Bronchial epithelial cell (primary cell): Measurements from ENCODE around the gene AZIN2. TPM values are rescaled to one million over a fixed set of nuclear protein-coding genes. Genes with fewer than 3 reads are reported as not detected.
A peak's percentile ranks its signal among the peaks of the same experiment; 100 is the strongest.

Experiments used
- DNase-seq: peaks from one replicate; pipeline ENCODE4 v3.0.0-alpha.2; 2010; ENCODE audit warnings: low read depth
- FAIRE-seq: peaks from 2 replicates; lab custom pipeline; 2011; peaks lifted over from hg19 to GRCh38; lab: Jason Lieb, UNC
- H3K27me3 ChIP-seq: 2 replicates; pipeline ENCODE4 v1.5.1; 2011; ENCODE audit warnings: low read length; ENCODE audit not compliant: control insufficient read depth, insufficient read depth
- H3K36me3 ChIP-seq: 2 replicates; pipeline ENCODE4 v1.5.1; 2011; ENCODE audit warnings: low read length; ENCODE audit not compliant: control insufficient read depth, insufficient read depth
- H3K4me3 ChIP-seq: 2 replicates; pipeline ENCODE4 v1.5.1; 2011; ENCODE audit warnings: mild to moderate bottlenecking, low read depth, low read length, control low read depth
- CTCF ChIP-seq: IDR thresholded peaks from 2 replicates; pipeline ENCODE4 v1.5.1; 2011; ENCODE audit warnings: mild to moderate bottlenecking, moderate library complexity, low read length, control low read depth, inconsistent platforms; ENCODE audit not compliant: insufficient read depth, severe bottlenecking
- total RNA-seq: library from RNA; depleted of rRNA; stranded (reverse); fragments of >200 nt; gene quantifications from 2 replicates; pipeline ENCODE4 v1.2.1, GENCODE V29; 2014

Gene AZIN2
- total RNA-seq, 1 donor from 2014 or later, result 1.3 TPM

- no peak for DNase-seq
These were observed 12.1 kb downstream of the AZIN2 start for GRCh38 chr1:33093004-33093403.

GRCh38 chr1:33094486-33094885 lies 13.5 kb downstream of the AZIN2 start:
- FAIRE-seq, result no peak
- Histone ChIP-seq H3K27me3 (no peaks in the 10 kb centered on the region), H3K4me3 (no peak overlapping the region), H3K36me3 (peaks cover 1% of the 10 kb centered on the region)
- no peak for TF ChIP-seq CTCF
- DNase-seq, result no peak

More at GRCh38 chr1:33093004-33093403, 12.1 kb downstream of the AZIN2 start:
- no peak for FAIRE-seq
- no peak for TF ChIP-seq CTCF
- H3K4me3 ChIP-seq, result no peak overlapping the region
- no peaks in the 10 kb centered on the region for H3K27me3 ChIP-seq
- peaks cover 1% of the 10 kb centered on the region for H3K36me3 ChIP-seq

- peak; percentile 67 for DNase-seq
- H3K27me3 ChIP-seq, result no peaks in the 10 kb centered on the region
- FAIRE-seq, result no peak
- H3K4me3 ChIP-seq, result no peak overlapping the region
- TF ChIP-seq CTCF, result peak; percentile 89
- H3K36me3 ChIP-seq, result peaks cover 1% of the 10 kb centered on the region
These were observed 14.1 kb downstream of the AZIN2 start for GRCh38 chr1:33094971-33095604.

- peaks cover 1% of the 10 kb centered on the region for H3K36me3 ChIP-seq
- no peak for TF ChIP-seq CTCF
- H3K27me3 ChIP-seq, result no peaks in the 10 kb centered on the region
- DNase-seq (no peak), FAIRE-seq (peak; percentile 52)
- H3K4me3 ChIP-seq, result no peak overlapping the region
These were observed 15.5 kb downstream of the AZIN2 start for GRCh38 chr1:33096363-33097005.

GRCh38 chr1:33097137-33097611 lies 16.2 kb downstream of the AZIN2 start:
- Histone ChIP-seq H3K27me3 (no peaks in the 10 kb centered on the region), H3K4me3 (no peak overlapping the region), H3K36me3 (peaks cover 1% of the 10 kb centered on the region)
- FAIRE-seq (no peak), DNase-seq (peak; percentile 24)
- TF ChIP-seq CTCF, result no peak
